Adrenal gland (tissue), 5 donors: ENCODE data around the gene SH2B2.

Experiments used
- POLR2A ChIP-seq, 2 donors: fragments of 450-650 bp; IDR thresholded peaks; one replicate each; pipeline ENCODE4 v1.6.1; 2017; ENCODE audit warnings: antibody characterized with exemption in 2 of 2, mild to moderate bottlenecking in 2 of 2, moderate library complexity in 1 of 2
- TF ChIP-seq, protein P1 (sequence below), 6 experiments: fragments of 450-650 bp in 4 of 6; fragments of 200-600 bp in 2 of 6; sonication (generic) in 1 of 6; IDR thresholded peaks; 1 replicate in 5 of 6; 2 replicates in 1 of 6; pipeline versions ENCODE4 v1.5.1 to v1.8.0; 2016 to 2021; ENCODE audit warnings: antibody characterized with exemption in 6 of 6, mild to moderate bottlenecking in 2 of 6, moderate library complexity in 1 of 6
- donor health status: DM: no; HTN: no; CAD: no.

DNA sequence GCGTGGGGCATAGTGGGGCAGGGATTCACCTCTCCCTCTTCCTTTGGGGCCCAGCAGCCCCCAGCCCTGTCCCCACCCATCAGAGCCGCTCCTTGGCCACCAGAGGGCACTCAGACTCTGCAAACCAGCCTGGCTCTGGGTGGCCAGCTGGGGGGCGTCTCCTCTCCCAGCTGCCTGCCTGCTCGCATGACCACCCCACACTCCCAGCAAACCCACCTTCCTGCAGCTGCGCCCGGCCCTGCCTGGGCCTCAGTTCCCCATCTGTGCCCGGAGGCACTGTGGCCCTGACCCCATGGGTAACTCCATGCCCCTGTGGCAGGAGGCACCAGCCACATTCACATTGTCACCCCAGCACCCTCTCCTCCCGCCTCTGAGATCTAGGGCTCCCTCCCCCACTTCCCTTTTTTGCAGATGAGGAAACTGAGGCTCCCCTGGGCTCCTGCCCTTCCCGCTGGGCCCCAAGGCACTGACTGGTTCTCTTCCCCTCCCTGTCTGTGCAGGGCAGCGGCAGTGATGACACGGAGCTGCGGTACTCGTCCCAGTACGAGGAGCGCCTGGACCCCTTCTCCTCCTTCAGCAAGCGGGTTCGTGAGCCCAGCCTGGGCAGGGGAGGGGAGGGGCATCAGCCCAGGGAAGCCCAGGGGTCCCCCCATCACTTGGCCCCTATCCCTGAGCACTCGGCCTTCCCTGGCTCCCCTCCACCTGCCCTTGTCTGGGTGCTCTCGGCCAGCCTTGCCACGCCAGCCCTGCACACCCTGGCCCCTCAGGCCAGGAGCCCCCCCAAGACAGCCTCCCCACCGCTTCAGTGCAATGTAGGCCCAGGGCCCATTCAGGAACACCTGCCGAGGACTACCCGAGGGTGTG, 6.9 kb upstream of the SH2B2 start:
- TF ChIP-seq, protein P1, sequence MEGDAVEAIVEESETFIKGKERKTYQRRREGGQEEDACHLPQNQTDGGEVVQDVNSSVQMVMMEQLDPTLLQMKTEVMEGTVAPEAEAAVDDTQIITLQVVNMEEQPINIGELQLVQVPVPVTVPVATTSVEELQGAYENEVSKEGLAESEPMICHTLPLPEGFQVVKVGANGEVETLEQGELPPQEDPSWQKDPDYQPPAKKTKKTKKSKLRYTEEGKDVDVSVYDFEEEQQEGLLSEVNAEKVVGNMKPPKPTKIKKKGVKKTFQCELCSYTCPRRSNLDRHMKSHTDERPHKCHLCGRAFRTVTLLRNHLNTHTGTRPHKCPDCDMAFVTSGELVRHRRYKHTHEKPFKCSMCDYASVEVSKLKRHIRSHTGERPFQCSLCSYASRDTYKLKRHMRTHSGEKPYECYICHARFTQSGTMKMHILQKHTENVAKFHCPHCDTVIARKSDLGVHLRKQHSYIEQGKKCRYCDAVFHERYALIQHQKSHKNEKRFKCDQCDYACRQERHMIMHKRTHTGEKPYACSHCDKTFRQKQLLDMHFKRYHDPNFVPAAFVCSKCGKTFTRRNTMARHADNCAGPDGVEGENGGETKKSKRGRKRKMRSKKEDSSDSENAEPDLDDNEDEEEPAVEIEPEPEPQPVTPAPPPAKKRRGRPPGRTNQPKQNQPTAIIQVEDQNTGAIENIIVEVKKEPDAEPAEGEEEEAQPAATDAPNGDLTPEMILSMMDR (IDR thresholded peaks at IDR 0.05), result peak; percentile 57 to 89 (median 77)
- no peak for TF ChIP-seq POLR2A (IDR thresholded peaks at IDR 0.05)
